ENCODE data around the gene METTL3.

Gene METTL3

GRCh38 chr14:21526672-21527317 is 15.7 kb upstream of the METTL3 start:
- no peak for DNase-seq (ENCODE audit: low spot score)

GRCh38 chr14:21525962-21526671 is 15.0 kb upstream of the METTL3 start, which contains the start of gene SALL2:
SALL2 (minus strand) TSS chr14:21526346; CDS start chr14:21526127, 219 bp downstream.
- peak; percentile 79 for DNase-seq (ENCODE audit: low spot score)

GRCh38 chr14:21525571-21525961 is 14.4 kb upstream of the METTL3 start:
- peak; percentile 15 for DNase-seq (ENCODE audit: low spot score)

- no peak for DNase-seq (ENCODE audit: low spot score)
Observed at GRCh38 chr14:21524575-21525490, 13.7 kb upstream of the METTL3 start.

GRCh38 chr14:21523203-21523602 is 12.1 kb upstream of the METTL3 start:
- DNase-seq (ENCODE audit: low spot score) = no peak

- DNase-seq (ENCODE audit: low spot score) = no peak
Observed at GRCh38 chr14:21521501-21521900, 10.4 kb upstream of the METTL3 start.

- DNase-seq (ENCODE audit: low spot score) = no peak
Observed at GRCh38 chr14:21520767-21521166, 9.6 kb upstream of the METTL3 start.

GRCh38 chr14:21518725-21519124 is 7.6 kb upstream of the METTL3 start:
- no peak for DNase-seq (ENCODE audit: low spot score)

- DNase-seq (ENCODE audit: low spot score) = no peak
Observed at GRCh38 chr14:21514341-21514740, 3.2 kb upstream of the METTL3 start.

- no peak for DNase-seq (ENCODE audit: low spot score)
Observed at GRCh38 chr14:21509432-21510143, 1.6 kb downstream of the METTL3 start.

GRCh38 chr14:21506557-21506956 is 4.6 kb downstream of the METTL3 start:
- DNase-seq (ENCODE audit: low spot score) = no peak

GRCh38 chr14:21505012-21505553 is 6.1 kb downstream of the METTL3 start:
- DNase-seq (ENCODE audit: low spot score) = no peak

- no peak for DNase-seq (ENCODE audit: low spot score)
Observed at GRCh38 chr14:21503376-21503775, 7.8 kb downstream of the METTL3 start.

GRCh38 chr14:21501568-21501967 is 9.6 kb downstream of the METTL3 start:
- no peak for DNase-seq (ENCODE audit: low spot score)

- DNase-seq (ENCODE audit: low spot score) = peak; percentile 40
Observed at GRCh38 chr14:21498540-21499526, 12.3 kb downstream of the METTL3 start.

- DNase-seq (ENCODE audit: low spot score) = no peak
Observed at GRCh38 chr14:21496453-21496852, 14.7 kb downstream of the METTL3 start.

- no peak for DNase-seq (ENCODE audit: low spot score)
Observed at GRCh38 chr14:21494902-21495762, 16.0 kb downstream of the METTL3 start.

GRCh38 chr14:21486640-21487087 is 24.5 kb downstream of the METTL3 start:
- DNase-seq (ENCODE audit: low spot score) = no peak

- DNase-seq (ENCODE audit: low spot score) = peak; percentile 84
Observed at GRCh38 chr14:21476925-21477681, 34.0 kb downstream of the METTL3 start, which contains the start of the genes RAB2B and TOX4. RAB2B (minus strand) TSS chr14:21476959; CDS start chr14:21476872, 87 bp downstream. TOX4 (plus strand) TSS chr14:21477195; CDS start chr14:21477279, 84 bp downstream.

Measured in HuH-7 (cell line).